GM12874 (cell line): ENCODE measurements around the gene HSPH1.

Experiments
- CTCF ChIP-seq: IDR thresholded peaks from 2 replicates; pipeline ENCODE4 v1.5.1; 2011; ENCODE audit warnings: low read depth, mild to moderate bottlenecking, control low read depth, low read length, moderate library complexity; ENCODE audit not compliant: insufficient read depth

Gene HSPH1

GRCh38 chr13:31105020-31105795 is 56.5 kb downstream of the HSPH1 start:
- no peak for TF ChIP-seq CTCF

- TF ChIP-seq CTCF, result no peak
Measured at GRCh38 chr13:31102905-31103304, 58.8 kb downstream of the HSPH1 start.

- TF ChIP-seq CTCF, result no peak
Measured at GRCh38 chr13:31101472-31102170, 60.1 kb downstream of the HSPH1 start.

GRCh38 chr13:31100721-31101120 is 61.0 kb downstream of the HSPH1 start:
- TF ChIP-seq CTCF, result no peak

- no peak for TF ChIP-seq CTCF
Measured at GRCh38 chr13:31096654-31097302, 64.9 kb downstream of the HSPH1 start.

- no peak for TF ChIP-seq CTCF
Measured at GRCh38 chr13:31094331-31095015, 67.2 kb downstream of the HSPH1 start.
